IMR-90 (cell line): ENCODE results near the gene DGKZ. TPM values are rescaled to one million over a fixed set of nuclear protein-coding genes. Genes with fewer than 3 reads are reported as not detected.

Source experiments
- ATAC-seq: fragments of 200-7000 bp; cut with Tn5 transposase; 2 replicates; pipeline ENCODE4 v1.9.1; 2020; ENCODE audit warnings: low read depth, mild to moderate bottlenecking, moderate library complexity
- BruUV-seq: library from RNA; stranded (reverse); fragments of 400-500 nt; replicated peaks from 2 replicates; lab custom pipeline; 2021; lab: Mats Ljungman, UMichigan
- CTCF ChIA-PET: fragments of 300-600 bp; formaldehyde crosslinking; extraction: SDS; loops from one replicate; lab custom pipeline; 2021; ENCODE audit warnings: antibody characterized with exemption; lab: Yijun Ruan, JAX
- POLR2A ChIA-PET: fragments of 300-600 bp; sonication (Branson Sonifier 250); formaldehyde crosslinking; loops from one replicate; lab custom pipeline; 2022; ENCODE audit warnings: antibody characterized with exemption; ENCODE audit not compliant: unreplicated experiment; lab: Charles Lee
- DNase-seq: peaks from one replicate; pipeline ENCODE4 v3.0.0; 2013
- H2AFZ ChIP-seq: replicated peaks from 2 replicates; pipeline ENCODE3; 2013; ENCODE audit warnings: low read length, mild to moderate bottlenecking; ENCODE audit not compliant: poor library complexity
- H2AK5ac ChIP-seq: 2 replicates; pipeline ENCODE4 v1.6.1; 2013; ENCODE audit warnings: low read depth, low read length, inconsistent platforms
- H2AK9ac ChIP-seq: replicated peaks from 2 replicates; pipeline ENCODE3; 2013; ENCODE audit warnings: mild to moderate bottlenecking, low read depth, low read length, moderate library complexity; ENCODE audit not compliant: poor library complexity
- H2BK120ac ChIP-seq: 2 replicates; pipeline ENCODE4 v1.6.1; 2013; ENCODE audit warnings: low read depth, low read length, inconsistent platforms
- H2BK15ac ChIP-seq: 3 replicates; pipeline ENCODE4 v1.6.1; 2013; ENCODE audit warnings: low read depth, low read length, inconsistent platforms
- H2BK20ac ChIP-seq: 2 replicates; pipeline ENCODE4 v1.6.1; 2013; ENCODE audit warnings: low read depth, mild to moderate bottlenecking, inconsistent platforms, low read length, moderate library complexity
- H2BK5ac ChIP-seq: 2 replicates; pipeline ENCODE4 v1.6.1; 2013; ENCODE audit warnings: mild to moderate bottlenecking, low read depth, low read length, inconsistent platforms; ENCODE audit not compliant: poor library complexity, severe bottlenecking
- H3K14ac ChIP-seq: replicated peaks from 2 replicates; pipeline ENCODE4 v1.6.1; 2013; ENCODE audit warnings: low read depth, low read length, inconsistent platforms
- H3K18ac ChIP-seq: 2 replicates; pipeline ENCODE4 v1.6.1; 2013; ENCODE audit warnings: low read depth, low read length, control low read depth
- H3K23ac ChIP-seq: 2 replicates; pipeline ENCODE4 v1.6.1; 2013; ENCODE audit warnings: low read depth, low read length, inconsistent platforms
- H3K27ac ChIP-seq: 2 replicates; pipeline ENCODE4 v1.5.1; 2013; ENCODE audit warnings: mild to moderate bottlenecking, control low read depth, low read length; ENCODE audit not compliant: insufficient read depth
- H3K27me3 ChIP-seq: 2 replicates; pipeline ENCODE4 v1.6.1; 2013; ENCODE audit warnings: low read length; ENCODE audit not compliant: control insufficient read depth, insufficient read depth
- H3K36me3 ChIP-seq: 2 replicates; pipeline ENCODE4 v1.6.1; 2013; ENCODE audit warnings: low read length, mixed read lengths; ENCODE audit not compliant: control insufficient read depth, insufficient read depth
- H3K4ac ChIP-seq: 2 replicates; pipeline ENCODE4 v1.6.1; 2013; ENCODE audit warnings: low read depth, low read length, inconsistent platforms
- H3K4me1 ChIP-seq: 2 replicates; pipeline ENCODE4 v1.6.1; 2013; ENCODE audit warnings: low read length, mixed read lengths; ENCODE audit not compliant: control insufficient read depth, insufficient read depth
- H3K4me2 ChIP-seq: 2 replicates; pipeline ENCODE4 v1.6.1; 2013; ENCODE audit warnings: low read depth, mild to moderate bottlenecking, control low read depth, low read length, moderate library complexity
- H3K4me3 ChIP-seq: 2 replicates; pipeline ENCODE4 v1.5.1; 2013; ENCODE audit warnings: low read depth, mild to moderate bottlenecking, control low read depth, low read length, moderate library complexity; ENCODE audit not compliant: insufficient read depth
- H3K56ac ChIP-seq: 2 replicates; pipeline ENCODE4 v1.6.1; 2013; ENCODE audit warnings: low read length, inconsistent platforms; ENCODE audit not compliant: insufficient read depth; ENCODE audit errors: extremely low read depth
- H3K79me1 ChIP-seq, 2 experiments: 2 replicates each; pipeline ENCODE4 v1.6.1; 2013; ENCODE audit warnings: low read length in 2 of 2, inconsistent platforms in 1 of 2, low read depth in 1 of 2
- H3K9ac ChIP-seq: 2 replicates; pipeline ENCODE4 v1.6.1; 2013; ENCODE audit warnings: low read depth, low read length, control low read depth
- H3K9me1 ChIP-seq: 2 replicates; pipeline ENCODE4 v1.6.1; 2013; ENCODE audit warnings: low read length, inconsistent platforms; ENCODE audit not compliant: insufficient read depth
- H3K9me3 ChIP-seq: 2 replicates; pipeline ENCODE4 v1.6.1; 2013; ENCODE audit warnings: low read length; ENCODE audit not compliant: control insufficient read depth, insufficient read depth
- H4K20me1 ChIP-seq: 2 replicates; pipeline ENCODE4 v1.6.1; 2013; ENCODE audit warnings: low read length, inconsistent platforms; ENCODE audit not compliant: insufficient read depth
- H4K5ac ChIP-seq: 2 replicates; pipeline ENCODE4 v1.6.1; 2013; ENCODE audit warnings: mild to moderate bottlenecking, low read depth, low read length, control low read depth
- H4K8ac ChIP-seq, 2 experiments: 2 replicates each; pipeline ENCODE4 v1.6.1; 2013; ENCODE audit warnings: low read depth in 2 of 2, low read length in 2 of 2, control low read depth in 1 of 2, inconsistent platforms in 1 of 2
- H4K91ac ChIP-seq: 2 replicates; pipeline ENCODE4 v1.6.1; 2013; ENCODE audit warnings: low read depth, low read length, inconsistent platforms; ENCODE audit not compliant: insufficient read depth
- CEBPB ChIP-seq: IDR thresholded peaks from 2 replicates; pipeline ENCODE4 v1.6.1; 2012; ENCODE audit warnings: low read depth, low read length, improper control_type of control experiment
- CHD1 ChIP-seq: IDR thresholded peaks from 2 replicates; pipeline ENCODE4 v1.6.1; 2012; ENCODE audit warnings: low read depth, low read length, improper control_type of control experiment
- FOS ChIP-seq: fragments of 150-350 bp; IDR thresholded peaks from 2 replicates; pipeline ENCODE4 v1.6.1; 2016; ENCODE audit warnings: low read depth, low read length
- MAFK ChIP-seq: IDR thresholded peaks from 2 replicates; pipeline ENCODE4 v1.6.1; 2012; ENCODE audit warnings: low read depth, low read length, improper control_type of control experiment
- MAZ ChIP-seq: IDR thresholded peaks from 2 replicates; pipeline ENCODE4 v1.6.1; 2012; ENCODE audit warnings: low read depth, mild to moderate bottlenecking, low read length, improper control_type of control experiment, moderate library complexity, borderline replicate concordance
- MXI1 ChIP-seq: IDR thresholded peaks from 2 replicates; pipeline ENCODE4 v1.6.1; 2012; ENCODE audit warnings: low read depth, mild to moderate bottlenecking, low read length, moderate library complexity, borderline replicate concordance
- NFE2L2 ChIP-seq: fragments of 150-350 bp; IDR thresholded peaks from 2 replicates; pipeline ENCODE4 v1.6.1; 2016; ENCODE audit warnings: low read depth, mild to moderate bottlenecking, low read length
- POLR2A ChIP-seq: IDR thresholded peaks from 2 replicates; pipeline ENCODE4 v1.6.1; 2012; ENCODE audit warnings: mild to moderate bottlenecking, low read depth, low read length
- RAD21 ChIP-seq: IDR thresholded peaks from 2 replicates; pipeline ENCODE4 v1.6.1; 2012; ENCODE audit warnings: low read length, improper control_type of control experiment
- WGBS, 2 experiments: methylation state at CpG; one replicate each; pipeline versions ENCODE4 v1.1.5 to v1.1.7; 2013; ENCODE audit warnings: missing lambda C conversion rate in 2 of 2; ENCODE audit not compliant: insufficient read length in 1 of 2; ENCODE audit errors: extremely low coverage in 2 of 2; 5-methylcytosine and 5-hydroxymethylcytosine counted together
- dilution Hi-C: fragments of 300-500 bp; cut with HindIII; formaldehyde crosslinking; loops from one replicate; pipeline ENCODE4 v1.14.3; 2018; ENCODE audit warnings: low sequenced_read_pairs; ENCODE audit not compliant: unreplicated experiment
- in situ Hi-C: fragments of 300-500 bp; cut with MboI; formaldehyde crosslinking; loops from 3 replicates; pipeline ENCODE4 v1.14.3; 2019; ENCODE audit warnings: low sequenced_read_pairs, inconsistent platforms, mixed read lengths
- intact Hi-C: fragments of 100-400 bp; cut with micrococcal nuclease; formaldehyde crosslinking; loops from 2 replicates; pipeline ENCODE4 v1.10.0; 2022
- polyA plus RNA-seq, 3 experiments: library from polyadenylated mRNA; depleted of rRNA; stranded (reverse); fragments of >200 nt; gene quantifications; 2 replicates each; pipeline ENCODE4 v1.2.3, GENCODE V29; 2012; ENCODE audit warnings: low replicate concordance in 1 of 3
- total RNA-seq: library from RNA; depleted of rRNA; stranded (reverse); fragments of >200 nt; gene quantifications from 2 replicates; pipeline ENCODE4 v1.2.3, GENCODE V29; 2012
- TF ChIP-seq, protein P1 (sequence below): conservative IDR thresholded peaks from 2 replicates; pipeline ENCODE4 v1.5.1; 2012; ENCODE audit warnings: mild to moderate bottlenecking, low read depth, low read length, improper control_type of control experiment
- TF ChIP-seq, protein P2 (sequence below): fragments of 150-350 bp; IDR thresholded peaks from 2 replicates; pipeline ENCODE4 v1.6.1; 2017; ENCODE audit warnings: mild to moderate bottlenecking, antibody characterized with exemption, low read length, low read depth
- TF ChIP-seq, protein P3 (sequence below): fragments of 150-350 bp; IDR thresholded peaks from 2 replicates; pipeline ENCODE4 v1.6.1; 2016; ENCODE audit warnings: low read depth, mild to moderate bottlenecking, low read length, moderate library complexity, borderline replicate concordance

DGKZ gene
- total and polyA plus RNA-seq, 2 of the 4 experiments (the other 2 are of a cell fraction): 46.8 to 62.0 TPM

DNA sequence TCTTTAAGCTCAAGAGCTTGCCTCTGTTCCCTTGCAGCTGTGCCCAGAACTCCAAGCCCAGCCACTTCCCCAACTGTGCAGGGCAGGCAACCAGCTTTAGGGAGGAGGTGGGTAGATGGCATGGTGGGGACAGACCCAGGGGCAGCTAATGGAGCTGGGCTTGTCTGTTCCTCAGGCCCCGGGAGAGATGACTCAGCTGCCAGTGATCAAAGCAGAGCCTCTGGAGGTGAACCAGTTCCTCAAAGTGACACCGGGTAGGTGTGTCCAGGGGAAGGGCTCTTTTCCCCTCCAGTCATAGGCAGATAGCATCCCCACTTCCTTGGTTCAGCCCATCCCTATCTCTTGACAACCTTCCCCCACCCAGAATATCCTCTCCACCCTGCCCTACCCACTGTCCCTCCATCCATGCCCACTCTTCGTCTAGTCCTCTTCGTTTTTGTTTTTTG is 37.4 kb upstream of the DGKZ start:
- H3K36me3 ChIP-seq: peaks cover 71% of the 10 kb centered on the region
- H2AK5ac ChIP-seq: peak overlapping the region; percentile 20; the same call in 1 of the 2 replicates
- H3K56ac ChIP-seq: peak overlapping the region; percentile 12; the same call in 1 of the 2 replicates
- H3K18ac ChIP-seq: no peak overlapping the region
- H3K27ac ChIP-seq: peak overlapping the region; percentile 29; the same call in 1 of the 2 replicates
- H3K4ac ChIP-seq: no peak overlapping the region
- CTCF ChIA-PET: interaction anchor here (0.7 to 4.7 kb wide), 4 partner anchors 31 to 71 kb away, joined by 3 to 27 read pairs (median 6); no protein-coding TSS in a partner anchor
- DNase-seq (no peak), ATAC-seq (no peak)
- H3K79me1 ChIP-seq: peaks cover 38 to 82% of the 10 kb centered on the region in 2 experiments
- no peaks in the 10 kb centered on the region for H3K27me3 ChIP-seq
- TF ChIP-seq CEBPB: no peak
- TF ChIP-seq, protein P1, sequence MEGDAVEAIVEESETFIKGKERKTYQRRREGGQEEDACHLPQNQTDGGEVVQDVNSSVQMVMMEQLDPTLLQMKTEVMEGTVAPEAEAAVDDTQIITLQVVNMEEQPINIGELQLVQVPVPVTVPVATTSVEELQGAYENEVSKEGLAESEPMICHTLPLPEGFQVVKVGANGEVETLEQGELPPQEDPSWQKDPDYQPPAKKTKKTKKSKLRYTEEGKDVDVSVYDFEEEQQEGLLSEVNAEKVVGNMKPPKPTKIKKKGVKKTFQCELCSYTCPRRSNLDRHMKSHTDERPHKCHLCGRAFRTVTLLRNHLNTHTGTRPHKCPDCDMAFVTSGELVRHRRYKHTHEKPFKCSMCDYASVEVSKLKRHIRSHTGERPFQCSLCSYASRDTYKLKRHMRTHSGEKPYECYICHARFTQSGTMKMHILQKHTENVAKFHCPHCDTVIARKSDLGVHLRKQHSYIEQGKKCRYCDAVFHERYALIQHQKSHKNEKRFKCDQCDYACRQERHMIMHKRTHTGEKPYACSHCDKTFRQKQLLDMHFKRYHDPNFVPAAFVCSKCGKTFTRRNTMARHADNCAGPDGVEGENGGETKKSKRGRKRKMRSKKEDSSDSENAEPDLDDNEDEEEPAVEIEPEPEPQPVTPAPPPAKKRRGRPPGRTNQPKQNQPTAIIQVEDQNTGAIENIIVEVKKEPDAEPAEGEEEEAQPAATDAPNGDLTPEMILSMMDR: no peak
- TF ChIP-seq POLR2A: no peak
- no peak for TF ChIP-seq MXI1
- no peak for TF ChIP-seq CHD1
- TF ChIP-seq, protein P2, sequence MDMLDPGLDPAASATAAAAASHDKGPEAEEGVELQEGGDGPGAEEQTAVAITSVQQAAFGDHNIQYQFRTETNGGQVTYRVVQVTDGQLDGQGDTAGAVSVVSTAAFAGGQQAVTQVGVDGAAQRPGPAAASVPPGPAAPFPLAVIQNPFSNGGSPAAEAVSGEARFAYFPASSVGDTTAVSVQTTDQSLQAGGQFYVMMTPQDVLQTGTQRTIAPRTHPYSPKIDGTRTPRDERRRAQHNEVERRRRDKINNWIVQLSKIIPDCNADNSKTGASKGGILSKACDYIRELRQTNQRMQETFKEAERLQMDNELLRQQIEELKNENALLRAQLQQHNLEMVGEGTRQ: no peak
- TF ChIP-seq, protein P3, sequence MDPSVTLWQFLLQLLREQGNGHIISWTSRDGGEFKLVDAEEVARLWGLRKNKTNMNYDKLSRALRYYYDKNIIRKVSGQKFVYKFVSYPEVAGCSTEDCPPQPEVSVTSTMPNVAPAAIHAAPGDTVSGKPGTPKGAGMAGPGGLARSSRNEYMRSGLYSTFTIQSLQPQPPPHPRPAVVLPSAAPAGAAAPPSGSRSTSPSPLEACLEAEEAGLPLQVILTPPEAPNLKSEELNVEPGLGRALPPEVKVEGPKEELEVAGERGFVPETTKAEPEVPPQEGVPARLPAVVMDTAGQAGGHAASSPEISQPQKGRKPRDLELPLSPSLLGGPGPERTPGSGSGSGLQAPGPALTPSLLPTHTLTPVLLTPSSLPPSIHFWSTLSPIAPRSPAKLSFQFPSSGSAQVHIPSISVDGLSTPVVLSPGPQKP: no peak
- no peak for TF ChIP-seq MAFK
- TF ChIP-seq FOS: no peak
- no peak for TF ChIP-seq MAZ
- TF ChIP-seq NFE2L2: no peak
- TF ChIP-seq RAD21: no peak
- no TSS peak for BruUV-seq
- no peak overlapping the region for H2BK20ac ChIP-seq
- in situ Hi-C loops (loop anchor here (25.0 kb wide), 1 partner anchor 198 kb away; the partner anchor contains the start of gene PHF21A), intact Hi-C loops (loop anchor here (2.0 to 5.0 kb wide), 3 partner anchors 31 to 343 kb away; partner anchors contain the start of gene PHF21A), dilution Hi-C loops (no loop called here)
- H4K8ac ChIP-seq: 0 out of 4 replicates have a peak overlapping the region, but pooled peaks of 1 of the 2 experiments have one; percentile 15
- no peak overlapping the region for H2BK120ac ChIP-seq
- no peak overlapping the region for H3K4me3 ChIP-seq
- H3K4me2 ChIP-seq: no peak overlapping the region
- H3K9me3 ChIP-seq: no peaks in the 10 kb centered on the region
- 0 out of 2 replicates have a peak overlapping the region, but pooled peaks have one; percentile 10 for H3K23ac ChIP-seq
- 0 out of 2 replicates have a peak overlapping the region, but pooled peaks have one; percentile 45 for H3K14ac ChIP-seq
- H3K4me1 ChIP-seq: peaks cover 11% of the 10 kb centered on the region
- no CpG with 5 or more reads among the region's 4 CpGs for WGBS, 2 experiments
- POLR2A ChIA-PET: interaction anchor here (1.0 kb wide), 1 partner anchor 37 kb away, joined by 3 read pairs; no protein-coding TSS in a partner anchor
- no peak overlapping the region for H2BK15ac ChIP-seq
- no peak overlapping the region for H4K91ac ChIP-seq
- H3K9ac ChIP-seq: 0 out of 2 replicates have a peak overlapping the region, but pooled peaks have one; percentile 4
- no peak overlapping the region for H2AK9ac ChIP-seq
- no peak overlapping the region for H2AFZ ChIP-seq
- no peaks in the 10 kb centered on the region; the same call in 1 of the 2 replicates for H3K9me1 ChIP-seq
- H2BK5ac ChIP-seq: no peak overlapping the region
- peaks cover 26% of the 10 kb centered on the region; the same call in 1 of the 2 replicates for H4K20me1 ChIP-seq
- no peak overlapping the region for H4K5ac ChIP-seq
